Esophagus mucosa (tissue), 1 donor: Measurements from ENCODE around the gene NOTCH2. TPM values are rescaled to one million over a fixed set of nuclear protein-coding genes. Genes with fewer than 3 reads are reported as not detected.

Experiments
- ATAC-seq: fragments of 200-7000 bp; cut with Tn5 transposase; one replicate; pipeline ENCODE4 v1.9.1; 2020
- total RNA-seq: library from RNA; stranded (reverse); gene quantifications from one replicate; pipeline ENCODE4 v1.2.4, GENCODE V29; 2023
- donor health status: DM: yes; HTN: yes; CAD: no.

NOTCH2 gene
- total RNA-seq, 1 donor from 2014 or later, result 92.0 TPM

DNA sequence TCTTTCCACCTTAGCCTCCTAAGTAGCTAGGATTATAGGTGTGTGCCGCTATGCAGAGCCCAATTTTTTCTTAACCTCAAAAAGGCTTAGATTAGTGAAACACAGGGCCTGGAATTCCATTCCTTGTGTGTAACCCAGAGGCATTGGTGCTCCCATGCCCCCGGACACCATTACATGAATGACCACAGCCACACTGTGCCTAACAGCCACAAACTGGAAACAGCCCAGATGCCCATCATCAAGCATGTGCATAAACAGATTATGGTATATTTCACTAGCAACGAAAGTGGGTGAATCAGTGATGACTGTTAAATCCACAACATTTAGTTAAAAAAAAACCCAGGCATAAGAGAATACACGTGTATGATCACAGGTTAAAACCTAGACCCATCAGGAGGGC, 197.6 kb downstream of the NOTCH2 start:
- ATAC-seq, result no peak

DNA sequence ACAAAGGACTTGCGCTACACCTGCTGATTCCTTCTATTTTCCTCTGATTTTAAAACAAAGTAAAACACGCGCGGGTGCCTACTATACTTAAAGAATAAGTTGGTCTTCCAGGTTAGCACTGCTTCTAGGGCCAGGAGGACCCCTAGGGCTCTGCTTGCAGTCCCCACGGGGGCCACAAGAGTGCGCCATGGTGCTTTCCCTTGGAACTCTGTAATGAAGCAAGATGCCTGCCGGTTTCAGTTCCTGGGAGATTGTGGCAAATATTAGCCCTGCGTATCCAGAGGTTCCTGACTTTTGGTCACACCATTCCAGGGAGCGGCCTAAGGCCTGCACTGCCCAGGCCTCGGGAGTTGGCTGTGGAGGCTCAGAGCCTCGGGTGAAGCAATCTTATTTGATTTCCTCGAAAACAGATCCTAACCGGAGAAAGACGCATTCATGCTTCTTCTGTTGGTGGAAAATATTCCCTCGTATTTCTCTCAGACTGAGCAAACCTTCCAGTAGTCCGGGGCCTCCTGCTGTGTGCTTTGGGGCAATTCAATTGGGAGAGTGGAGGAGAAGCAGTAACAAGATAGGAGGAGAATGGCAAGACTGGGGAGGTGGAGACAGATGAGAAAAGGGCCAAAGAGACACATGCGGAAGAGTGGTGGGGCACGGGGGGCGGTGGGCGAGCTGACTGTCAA, 198.4 kb downstream of the NOTCH2 start:
- peak; percentile 71 for ATAC-seq

DNA sequence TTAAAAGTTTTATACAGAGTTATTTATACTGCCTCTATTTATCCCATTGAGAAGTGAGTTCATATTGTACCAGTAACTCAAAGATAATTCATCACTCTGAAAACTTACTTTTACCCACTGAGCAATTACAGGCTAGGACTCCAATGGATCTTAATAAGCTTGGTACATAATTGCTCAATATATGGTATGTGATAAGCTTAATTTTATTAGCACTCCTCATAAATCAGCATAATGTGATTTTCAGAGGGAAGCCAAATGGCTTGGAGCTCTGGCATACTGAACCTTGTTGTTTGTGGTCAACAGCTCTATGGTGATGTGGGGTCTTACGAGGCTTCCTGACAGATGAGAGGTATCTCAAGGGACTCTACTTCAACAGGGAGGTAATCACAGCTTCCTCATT, 199.5 kb downstream of the NOTCH2 start:
- no peak for ATAC-seq

DNA sequence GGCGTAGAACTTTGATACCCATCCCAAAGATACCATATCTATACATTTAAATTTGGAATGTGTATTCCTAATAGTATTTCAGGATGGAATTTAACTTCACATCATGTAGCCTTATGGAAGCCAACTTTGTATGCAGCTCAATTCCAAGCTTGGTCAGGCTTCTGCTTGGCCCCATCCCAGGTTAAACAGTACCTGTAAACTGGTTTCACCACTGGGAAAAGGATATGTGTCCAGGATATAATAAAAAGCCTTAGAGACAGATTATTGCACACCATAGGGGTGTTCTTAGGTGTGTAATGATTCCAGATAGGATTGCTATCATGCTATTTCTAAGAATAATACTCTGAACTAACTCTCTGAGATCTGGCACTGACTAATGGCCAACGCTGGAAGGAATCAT, 201.3 kb downstream of the NOTCH2 start:
- no peak for ATAC-seq

DNA sequence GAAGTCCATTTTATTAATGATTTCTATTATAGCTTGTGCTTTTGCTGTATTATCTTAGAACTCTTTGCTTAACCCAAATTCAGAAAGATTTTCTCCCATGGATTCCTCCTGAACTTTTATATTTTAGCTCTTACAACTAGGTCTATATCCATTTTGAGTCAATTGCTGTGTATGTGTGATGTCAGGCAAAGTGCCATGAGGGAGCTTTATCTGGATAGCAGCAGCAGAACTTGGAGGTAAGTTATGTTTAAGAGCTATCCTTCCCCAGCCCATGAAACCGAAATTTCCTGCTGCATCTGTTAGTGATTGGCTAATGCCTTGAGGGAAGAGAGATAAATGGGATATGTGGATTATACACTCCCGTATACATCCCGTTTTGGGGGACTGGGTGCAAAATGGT, 203.0 kb downstream of the NOTCH2 start:
- ATAC-seq, result no peak

DNA sequence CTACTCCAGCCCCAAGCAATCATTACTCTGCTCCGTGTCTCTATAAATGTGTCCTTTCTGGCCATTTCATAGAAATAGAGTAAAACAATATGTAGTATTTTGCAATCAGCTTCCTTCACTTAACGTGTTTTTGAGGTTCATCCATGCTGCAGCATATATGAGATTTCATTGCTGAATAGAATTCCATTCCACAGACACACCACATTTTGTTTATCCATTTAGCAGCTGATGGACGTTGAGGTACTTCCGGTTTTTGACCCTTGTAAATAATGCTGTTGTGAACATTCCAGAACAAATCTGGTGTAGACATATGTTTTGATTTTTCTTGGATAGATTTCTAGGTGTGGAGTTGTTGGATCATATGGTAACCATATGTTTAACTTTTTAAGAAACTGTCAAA, 203.8 kb downstream of the NOTCH2 start:
- ATAC-seq, result no peak

DNA sequence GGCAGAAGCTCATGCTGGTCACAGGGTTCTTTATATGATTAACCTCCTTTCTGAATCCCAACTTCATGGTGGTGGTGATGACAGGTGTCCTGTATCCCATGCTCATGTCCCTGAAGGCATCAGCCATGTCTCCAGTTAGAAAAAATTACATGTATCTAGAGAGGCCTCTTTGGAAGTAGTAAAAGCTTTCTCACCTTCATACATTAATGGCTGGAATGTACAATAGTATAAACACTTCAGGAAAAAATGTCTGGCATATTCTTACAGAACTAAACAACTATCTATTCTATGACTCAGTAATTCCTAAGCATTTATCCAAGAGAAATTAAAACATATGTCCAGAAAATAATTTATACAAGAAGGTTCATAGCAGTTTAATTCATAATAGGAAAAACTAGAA, 207.2 kb downstream of the NOTCH2 start:
- ATAC-seq, result no peak

Other genes starting within 250 kb of the NOTCH2 start
- not detected for gene ADAM30, start 173.1 kb downstream of the NOTCH2 start, total RNA-seq
- 8.9 TPM for gene SEC22B, start 106.9 kb upstream of the NOTCH2 start, total RNA-seq